Smooth muscle cell (in vitro differentiated cells): ENCODE measurements around the gene SPDL1. TPM values are rescaled to one million over a fixed set of nuclear protein-coding genes. Genes with fewer than 3 reads are reported as not detected.

Experiments
- DNase-seq: peaks from one replicate; lab custom pipeline; 2025; ENCODE audit not compliant: unreplicated experiment; lab: John Stamatoyannopoulos, UW
- H2AFZ ChIP-seq: fragments of 200-600 bp; sonication (generic); 2 replicates; pipeline ENCODE4 v1.6.0; 2016; ENCODE audit warnings: antibody characterized with exemption, low read depth, mild to moderate bottlenecking
- H3F3A ChIP-seq: fragments of 200-600 bp; sonication (generic); 2 replicates; pipeline ENCODE4 v1.6.0; 2017; ENCODE audit warnings: antibody characterized with exemption, low read depth
- H3K27ac ChIP-seq: fragments of 200-600 bp; sonication (generic); 2 replicates; pipeline ENCODE4 v1.5.1; 2016; ENCODE audit warnings: low read depth, mild to moderate bottlenecking
- H3K27me3 ChIP-seq: fragments of 200-600 bp; sonication (generic); 2 replicates; pipeline ENCODE4 v1.6.1; 2016; ENCODE audit warnings: low read depth, mild to moderate bottlenecking
- H3K36me3 ChIP-seq: fragments of 200-600 bp; sonication (generic); 2 replicates; pipeline ENCODE4 v1.5.1; 2016; ENCODE audit warnings: low read depth
- H3K4me1 ChIP-seq: fragments of 200-600 bp; sonication (generic); 2 replicates; pipeline ENCODE4 v1.5.1; 2016; ENCODE audit warnings: low read depth
- H3K4me2 ChIP-seq: fragments of 200-600 bp; sonication (generic); 2 replicates; pipeline ENCODE4 v1.6.0; 2016; ENCODE audit warnings: mild to moderate bottlenecking
- H3K4me3 ChIP-seq: fragments of 200-600 bp; sonication (generic); 2 replicates; pipeline ENCODE4 v1.5.1; 2016; ENCODE audit warnings: mild to moderate bottlenecking
- H3K79me2 ChIP-seq: fragments of 200-600 bp; sonication (generic); 2 replicates; pipeline ENCODE4 v1.6.0; 2016; ENCODE audit warnings: low read depth, mild to moderate bottlenecking
- H3K9ac ChIP-seq: fragments of 200-600 bp; sonication (generic); 2 replicates; pipeline ENCODE4 v1.6.0; 2016; ENCODE audit warnings: low read depth
- H3K9me3 ChIP-seq: fragments of 200-600 bp; sonication (generic); replicated peaks from 2 replicates; pipeline ENCODE4 v1.5.1; 2016; ENCODE audit warnings: low read depth
- H4K20me1 ChIP-seq: fragments of 200-600 bp; sonication (generic); 2 replicates; pipeline ENCODE4 v1.6.0; 2016; ENCODE audit warnings: low read depth
- WGBS: methylation state at CpG from one replicate; pipeline ENCODE4 v1.1.7; 2016; ENCODE audit warnings: low lambda C conversion rate; 5-methylcytosine and 5-hydroxymethylcytosine counted together
- polyA plus RNA-seq: library from polyadenylated mRNA; unstranded; fragments of >200 nt; fragmentation: Nextera tagmentation; extraction: Ambion mirVana; gene quantifications from 2 replicates; pipeline ENCODE4 v1.2.1, GENCODE V29; 2016
- total RNA-seq: library from RNA; depleted of rRNA; stranded (reverse); fragments of >200 nt; gene quantifications from 2 replicates; pipeline ENCODE4 v1.2.3, GENCODE V29; 2014
- TF ChIP-seq, protein P1 (sequence below): fragments of 200-600 bp; sonication (generic); IDR thresholded peaks from 2 replicates; pipeline ENCODE4 v1.5.1; 2017; ENCODE audit warnings: borderline replicate concordance, mild to moderate bottlenecking, antibody characterized with exemption; ENCODE audit not compliant: insufficient read depth, poor library complexity, severe bottlenecking

The SPDL1 gene
- total and polyA plus RNA-seq, 2 experiments from 2014 or later = 28.0 to 75.2 TPM

GRCh38 chr5:169591636-169592035, 8.1 kb downstream of the SPDL1 start:
- no peak for DNase-seq
- H3K9ac ChIP-seq = no peak overlapping the region
- no peak overlapping the region for H2AFZ ChIP-seq
- no peaks in the 10 kb centered on the region for H3K4me1 ChIP-seq
- no peaks in the 10 kb centered on the region for H3K9me3 ChIP-seq
- no peak overlapping the region for H3K4me3 ChIP-seq
- 0% methylated on average over 1 of the region's 1 CpG for WGBS
- no peaks in the 10 kb centered on the region for H4K20me1 ChIP-seq
- H3K4me2 ChIP-seq = no peak overlapping the region
- no peaks in the 10 kb centered on the region for H3K27me3 ChIP-seq
- peaks cover 41% of the 10 kb centered on the region for H3K36me3 ChIP-seq
- TF ChIP-seq, protein P1, sequence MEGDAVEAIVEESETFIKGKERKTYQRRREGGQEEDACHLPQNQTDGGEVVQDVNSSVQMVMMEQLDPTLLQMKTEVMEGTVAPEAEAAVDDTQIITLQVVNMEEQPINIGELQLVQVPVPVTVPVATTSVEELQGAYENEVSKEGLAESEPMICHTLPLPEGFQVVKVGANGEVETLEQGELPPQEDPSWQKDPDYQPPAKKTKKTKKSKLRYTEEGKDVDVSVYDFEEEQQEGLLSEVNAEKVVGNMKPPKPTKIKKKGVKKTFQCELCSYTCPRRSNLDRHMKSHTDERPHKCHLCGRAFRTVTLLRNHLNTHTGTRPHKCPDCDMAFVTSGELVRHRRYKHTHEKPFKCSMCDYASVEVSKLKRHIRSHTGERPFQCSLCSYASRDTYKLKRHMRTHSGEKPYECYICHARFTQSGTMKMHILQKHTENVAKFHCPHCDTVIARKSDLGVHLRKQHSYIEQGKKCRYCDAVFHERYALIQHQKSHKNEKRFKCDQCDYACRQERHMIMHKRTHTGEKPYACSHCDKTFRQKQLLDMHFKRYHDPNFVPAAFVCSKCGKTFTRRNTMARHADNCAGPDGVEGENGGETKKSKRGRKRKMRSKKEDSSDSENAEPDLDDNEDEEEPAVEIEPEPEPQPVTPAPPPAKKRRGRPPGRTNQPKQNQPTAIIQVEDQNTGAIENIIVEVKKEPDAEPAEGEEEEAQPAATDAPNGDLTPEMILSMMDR = no peak
- H3K79me2 ChIP-seq = peaks cover 11% of the 10 kb centered on the region
- no peaks in the 10 kb centered on the region for H3F3A ChIP-seq
- H3K27ac ChIP-seq = no peak overlapping the region

GRCh38 chr5:169592937-169593650, 9.5 kb downstream of the SPDL1 start:
- Histone ChIP-seq H3F3A (no peaks in the 10 kb centered on the region), H3K4me2 (no peak overlapping the region), H4K20me1 (no peaks in the 10 kb centered on the region), H3K79me2 (no peaks in the 10 kb centered on the region), H2AFZ (no peak overlapping the region), H3K27ac (no peak overlapping the region), H3K36me3 (peaks cover 42% of the 10 kb centered on the region), H3K9me3 (no peaks in the 10 kb centered on the region), H3K27me3 (no peaks in the 10 kb centered on the region), H3K9ac (no peak overlapping the region), H3K4me3 (no peak overlapping the region), H3K4me1 (no peaks in the 10 kb centered on the region)
- DNase-seq = no peak
- 95% methylated on average over 6 of the region's 6 CpGs for WGBS
- TF ChIP-seq, protein P1 = no peak

DNA sequence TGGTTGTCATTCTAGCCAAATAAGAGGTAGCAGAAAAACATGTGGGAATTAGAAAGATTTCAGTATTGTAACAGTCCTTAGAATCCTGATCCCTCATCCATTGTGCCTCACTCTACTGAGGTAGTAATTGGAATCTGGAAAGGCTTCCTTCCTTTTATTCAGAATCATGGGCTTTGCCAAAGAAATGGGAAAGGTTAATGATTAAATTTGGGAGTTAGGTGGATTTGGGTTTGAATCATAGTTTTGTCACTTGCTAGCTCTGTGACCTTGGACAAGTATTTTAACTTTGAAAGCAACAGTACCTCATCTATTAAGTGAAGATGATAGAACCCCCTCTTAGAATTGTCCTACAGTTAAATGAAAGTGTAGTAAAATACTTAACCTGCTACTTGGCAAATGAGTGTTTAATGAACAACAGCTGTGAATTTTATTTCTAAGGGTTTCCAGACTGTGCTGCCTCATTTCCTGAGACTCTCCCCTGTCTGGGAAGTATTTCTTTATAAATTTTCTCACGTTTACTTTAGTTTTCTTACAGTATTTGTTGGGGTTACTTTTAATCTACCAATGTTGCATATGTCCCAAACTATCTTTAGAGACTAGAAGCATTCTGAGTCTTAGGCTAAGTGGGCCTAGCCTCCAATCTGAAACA, 11.7 kb downstream of the SPDL1 start:
- peaks cover 55% of the 10 kb centered on the region for H3K36me3 ChIP-seq
- no peaks in the 10 kb centered on the region for H3K27me3 ChIP-seq
- H3K4me1 ChIP-seq = no peaks in the 10 kb centered on the region
- DNase-seq = no peak
- H2AFZ ChIP-seq = no peak overlapping the region
- H3K27ac ChIP-seq = no peak overlapping the region
- H3K4me3 ChIP-seq = no peak overlapping the region
- no peaks in the 10 kb centered on the region for H4K20me1 ChIP-seq
- TF ChIP-seq, protein P1 = no peak
- no peaks in the 10 kb centered on the region for H3K9me3 ChIP-seq
- H3K9ac ChIP-seq = no peak overlapping the region
- H3K79me2 ChIP-seq = no peaks in the 10 kb centered on the region
- H3K4me2 ChIP-seq = no peak overlapping the region
- 83% methylated on average over 1 of the region's 1 CpG for WGBS
- H3F3A ChIP-seq = no peaks in the 10 kb centered on the region
